HepG2 (cell line): Measurements from ENCODE around the gene RECQL5. TPM values are rescaled to one million over a fixed set of nuclear protein-coding genes. Genes with fewer than 3 reads are reported as not detected.

ENCODE experiments used
- ATAC-seq: fragments of 200-7000 bp; cut with Tn5 transposase; 3 replicates; pipeline ENCODE4 v1.9.1; 2020; ENCODE audit warnings: mild to moderate bottlenecking, moderate library complexity
- BruUV-seq: library from RNA; stranded (reverse); fragments of 400-500 nt; replicated peaks from 2 replicates; lab custom pipeline; 2021; lab: Mats Ljungman, UMichigan
- CTCF ChIA-PET: fragments of 300-600 bp; formaldehyde crosslinking; extraction: SDS; loops from one replicate; lab custom pipeline; 2021; ENCODE audit warnings: low total read pairs, inconsistent platforms, low intra/inter-chr PET ratio; lab: Yijun Ruan, JAX
- POLR2A ChIA-PET: fragments of 350-600 bp; sonication (Branson Sonifier 250); formaldehyde crosslinking; loops from one replicate; lab custom pipeline; 2020; ENCODE audit warnings: antibody characterized with exemption, inconsistent platforms; lab: Yijun Ruan, JAX
- DNase-seq: peaks from one replicate; pipeline ENCODE4 v3.0.0-alpha.2; 2015; ENCODE audit warnings: low spot score
- FAIRE-seq: peaks from 3 replicates; lab custom pipeline; 2011; peaks lifted over from hg19 to GRCh38; lab: Jason Lieb, UNC
- H2AFZ ChIP-seq: one replicate; pipeline ENCODE4 v1.6.1; 2011; ENCODE audit warnings: low read length, inconsistent platforms
- H3K27ac ChIP-seq: fragments of 300-600 bp; 3 replicates; pipeline ENCODE4 v1.8.0; 2011; ENCODE audit warnings: mixed run types, mild to moderate bottlenecking, mixed read lengths, low read length, inconsistent platforms; ENCODE audit not compliant: insufficient read depth; ENCODE audit errors: extremely low read length
- H3K27me3 ChIP-seq, 2 experiments: fragments of 200-600 bp in 1 of 2; 2 replicates in 1 of 2; 3 replicates in 1 of 2; pipeline versions ENCODE4 v1.6.0 to v1.8.0; 2011; ENCODE audit warnings: low read length in 2 of 2, mild to moderate bottlenecking in 2 of 2, moderate library complexity in 2 of 2, inconsistent platforms in 1 of 2; ENCODE audit not compliant: insufficient read depth in 2 of 2, control insufficient read depth in 1 of 2
- H3K36me3 ChIP-seq, 2 experiments: fragments of 200-600 bp in 1 of 2; replicated peaks in 1 of 2; 2 replicates in 1 of 2; 3 replicates in 1 of 2; pipeline versions ENCODE4 v1.5.1 to v1.8.0; 2011; ENCODE audit warnings: low read length in 2 of 2, inconsistent platforms in 1 of 2; ENCODE audit not compliant: insufficient read depth in 2 of 2, control insufficient read depth in 1 of 2
- H3K4me1 ChIP-seq: 2 replicates; pipeline ENCODE4 v1.5.1; 2012; ENCODE audit warnings: low read length, inconsistent platforms; ENCODE audit not compliant: insufficient read depth
- H3K4me2 ChIP-seq: 2 replicates; pipeline ENCODE4 v1.6.0; 2011; ENCODE audit warnings: low read depth, low read length, inconsistent platforms
- H3K4me3 ChIP-seq, 3 experiments: fragments of 200-600 bp in 1 of 3; sonication (generic), shearing (Covaris generic) in 1 of 3; replicated peaks in 1 of 3; 2 replicates each; pipeline ENCODE4 v1.5.1; 2011 to 2016; ENCODE audit warnings: low read length in 3 of 3, inconsistent platforms in 2 of 3, low read depth in 2 of 3, mild to moderate bottlenecking in 2 of 3, control low read depth in 1 of 3, mixed read lengths in 1 of 3; ENCODE audit not compliant: insufficient read depth in 1 of 3
- H3K79me2 ChIP-seq: one replicate; pipeline ENCODE4 v1.6.1; 2011; ENCODE audit warnings: low read length, inconsistent platforms; ENCODE audit not compliant: insufficient read depth
- H3K9ac ChIP-seq: 2 replicates; pipeline ENCODE4 v1.6.0; 2011; ENCODE audit warnings: mild to moderate bottlenecking, low read depth, low read length, inconsistent platforms; ENCODE audit not compliant: insufficient read depth
- H3K9me3 ChIP-seq: 2 replicates; pipeline ENCODE4 v1.5.1; 2012; ENCODE audit warnings: mild to moderate bottlenecking, low read length
- H4K20me1 ChIP-seq: 2 replicates; pipeline ENCODE4 v1.6.0; 2011; ENCODE audit warnings: inconsistent platforms, mild to moderate bottlenecking, low read length, moderate library complexity; ENCODE audit not compliant: insufficient read depth
- BCL6 ChIP-seq: IDR thresholded peaks from 2 replicates; pipeline ENCODE4 v1.6.1; 2016; ENCODE audit warnings: missing genetic modification reagents, missing compliant biosample characterization
- CEBPB ChIP-seq: IDR thresholded peaks from 2 replicates; pipeline ENCODE4 v1.6.1; 2011; ENCODE audit warnings: low read depth, low read length, improper control_type of control experiment, borderline replicate concordance
- DR1 ChIP-seq: sonication (generic); formaldehyde crosslinking; IDR thresholded peaks from 2 replicates; pipeline ENCODE4 v1.8.0; 2021; ENCODE audit warnings: mild to moderate bottlenecking, missing genetic modification reagents, inconsistent platforms
- EP300 ChIP-seq, 3 experiments: sonication (generic) in 1 of 3; formaldehyde crosslinking in 1 of 3; IDR thresholded peaks; 2 replicates each; pipeline versions ENCODE4 v1.5.1 to v1.6.1; 2011 to 2020; ENCODE audit warnings: low read depth in 2 of 3, low read length in 2 of 3, borderline replicate concordance in 1 of 3, improper control_type of control experiment in 1 of 3, mild to moderate bottlenecking in 1 of 3, missing genetic modification reagents in 1 of 3, moderate library complexity in 1 of 3
- FOXO1 ChIP-seq: sonication (generic); formaldehyde crosslinking; IDR thresholded peaks from 2 replicates; pipeline ENCODE4 v1.4.0; 2020; ENCODE audit warnings: missing genetic modification reagents
- MBNL3 ChIP-seq: fragments of 250-450 bp; sonication (Bioruptor Pico); conservative IDR thresholded peaks from 2 replicates; pipeline ENCODE4 v1.8.0; 2022; ENCODE audit warnings: mild to moderate bottlenecking, inconsistent platforms
- NFIB ChIP-seq: sonication (generic); formaldehyde crosslinking; IDR thresholded peaks from 2 replicates; pipeline ENCODE4 v1.9.0; 2021; ENCODE audit warnings: missing genetic modification reagents, mild to moderate bottlenecking, borderline replicate concordance
- RAD51 ChIP-seq: fragments of 450-650 bp; IDR thresholded peaks from 2 replicates; pipeline ENCODE4 v1.6.1; 2016; ENCODE audit warnings: borderline replicate concordance
- ZFP1 ChIP-seq: IDR thresholded peaks from 2 replicates; pipeline ENCODE4 v1.6.1; 2016
- ZNF713 ChIP-seq: sonication (generic); formaldehyde crosslinking; IDR thresholded peaks from 2 replicates; pipeline ENCODE4 v1.4.0; 2020; ENCODE audit warnings: mild to moderate bottlenecking, missing genetic modification reagents
- WGBS: methylation state at CpG from one replicate; pipeline ENCODE4 v1.1.6; 2017; ENCODE audit warnings: low lambda C conversion rate; 5-methylcytosine and 5-hydroxymethylcytosine counted together
- in situ Hi-C: cut with HindIII; loops from 2 replicates; pipeline ENCODE4 v1.10.0; 2017; ENCODE audit warnings: low pct_unique_long_range_greater_than_20kb; ENCODE audit not compliant: extremely low pct_ligation_motif_present
- intact Hi-C: fragments of 100-400 bp; cut with micrococcal nuclease; formaldehyde crosslinking; loops from one replicate; pipeline ENCODE4 v1.10.0; 2022; ENCODE audit not compliant: unreplicated experiment
- polyA plus RNA-seq, 8 experiments: library from polyadenylated mRNA; depleted of rRNA in 3 of 8; stranded (reverse) in 7 of 8; unstranded in 1 of 8; fragments of >200 nt; fragmentation: Illumina TruSeq in 4 of 8; extraction: Trizol in 4 of 8; gene quantifications; 2 replicates each; pipeline versions ENCODE4 v1.2.1 to v1.2.3, GENCODE V29; 2011 to 2016; ENCODE audit warnings: low read depth in 4 of 8, missing spikeins in 1 of 8, mixed read lengths in 1 of 8; ENCODE audit not compliant: insufficient read depth in 1 of 8
- total RNA-seq, 5 experiments: library from RNA; depleted of rRNA; stranded (reverse); fragments of >200 nt; fragmentation: Illumina TruSeq; extraction: Trizol; gene quantifications; 2 replicates each; pipeline ENCODE4 v1.2.3, GENCODE V29; 2016; ENCODE audit warnings: low read depth in 1 of 5
- TF ChIP-seq, protein P1 (sequence below): sonication (generic); formaldehyde crosslinking; IDR thresholded peaks from 2 replicates; pipeline ENCODE4 v1.4.0; 2020; ENCODE audit warnings: missing genetic modification reagents
- TF ChIP-seq, protein P2 (sequence below): sonication (generic); formaldehyde crosslinking; IDR thresholded peaks from 2 replicates; pipeline ENCODE4 v1.4.0; 2020; ENCODE audit warnings: missing genetic modification reagents, borderline replicate concordance

The RECQL5 gene
- total and polyA plus RNA-seq, 2 of the 13 experiments (the other 11 are each of a cell fraction or from before 2014, with no cell fraction given): 27.7 to 32.0 TPM

DNA sequence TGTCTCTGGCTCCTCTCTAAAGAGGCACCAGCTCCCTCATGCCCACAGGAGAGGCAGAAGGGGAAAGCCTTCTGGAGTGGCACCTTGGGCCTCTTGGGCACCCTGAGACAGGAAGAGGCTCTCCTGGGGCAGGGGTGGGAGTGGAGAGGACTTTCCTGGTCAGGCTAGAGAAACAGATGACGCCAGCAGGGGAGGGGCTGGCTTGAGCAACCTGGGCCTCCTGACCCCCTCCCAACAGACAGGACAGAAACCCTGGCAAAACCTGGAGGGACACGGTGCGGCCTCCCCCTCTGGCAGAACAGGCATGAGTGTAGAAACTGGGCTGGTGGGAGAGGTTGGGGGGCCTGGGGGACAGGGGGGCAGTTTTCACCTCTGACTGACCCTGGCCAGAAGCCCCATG lies 27.6 kb downstream of the RECQL5 start:
- Histone ChIP-seq H3K9me3 (no peaks in the 10 kb centered on the region), H3K9ac (no peak overlapping the region), H3K4me3 (no peak overlapping the region), H3K27ac (no peak overlapping the region), H3K79me2 (no peaks in the 10 kb centered on the region), H3K36me3 (peaks cover 8 to 11% of the 10 kb centered on the region in 2 experiments), H2AFZ (no peak overlapping the region), H3K4me1 (0 out of 2 replicates have a peak, but pooled peaks cover under 1% of the 10 kb centered on the region), H3K4me2 (no peak overlapping the region), H3K27me3 (no peaks in the 10 kb centered on the region), H4K20me1 (no peaks in the 10 kb centered on the region; the same call in 1 of the 2 replicates)
- WGBS: 92% methylated on average over 3 of the region's 3 CpGs
- ChIA-PET CTCF (no interaction called here), POLR2A (no interaction called here)
- no peak for ATAC-seq
- no peak for DNase-seq
- intact Hi-C loops (no loop called here), in situ Hi-C loops (no loop called here)
- BruUV-seq: no TSS peak
- TF ChIP-seq, protein P1, sequence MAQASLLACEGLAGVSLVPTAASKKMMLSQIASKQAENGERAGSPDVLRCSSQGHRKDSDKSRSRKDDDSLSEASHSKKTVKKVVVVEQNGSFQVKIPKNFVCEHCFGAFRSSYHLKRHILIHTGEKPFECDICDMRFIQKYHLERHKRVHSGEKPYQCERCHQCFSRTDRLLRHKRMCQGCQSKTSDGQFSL (CRISPR knock-in tag): no peak
- no peak for TF ChIP-seq ZFP1 (CRISPR knock-in tag)
- no peak for TF ChIP-seq RAD51
- TF ChIP-seq EP300 (IDR thresholded peaks at IDR 0.05; ENCODE audit: low read depth in 2 of 2, low read length in 2 of 2): no peak
- no peak for TF ChIP-seq EP300 (CRISPR knock-in tag; IDR thresholded peaks at IDR 0.05; ENCODE audit: borderline replicate concordance)
- TF ChIP-seq BCL6 (CRISPR knock-in tag): no peak
- no peak for TF ChIP-seq CEBPB
- TF ChIP-seq FOXO1 (CRISPR knock-in tag): no peak
- no peak for TF ChIP-seq MBNL3
- TF ChIP-seq, protein P2, sequence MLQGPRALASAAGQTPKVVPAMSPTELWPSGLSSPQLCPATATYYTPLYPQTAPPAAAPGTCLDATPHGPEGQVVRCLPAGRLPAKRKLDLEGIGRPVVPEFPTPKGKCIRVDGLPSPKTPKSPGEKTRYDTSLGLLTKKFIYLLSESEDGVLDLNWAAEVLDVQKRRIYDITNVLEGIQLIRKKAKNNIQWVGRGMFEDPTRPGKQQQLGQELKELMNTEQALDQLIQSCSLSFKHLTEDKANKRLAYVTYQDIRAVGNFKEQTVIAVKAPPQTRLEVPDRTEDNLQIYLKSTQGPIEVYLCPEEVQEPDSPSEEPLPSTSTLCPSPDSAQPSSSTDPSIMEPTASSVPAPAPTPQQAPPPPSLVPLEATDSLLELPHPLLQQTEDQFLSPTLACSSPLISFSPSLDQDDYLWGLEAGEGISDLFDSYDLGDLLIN (CRISPR knock-in tag): no peak
- no peak for TF ChIP-seq NFIB (CRISPR knock-in tag)
- no peak for TF ChIP-seq ZNF713 (CRISPR knock-in tag)
- TF ChIP-seq DR1 (CRISPR knock-in tag): no peak
- no peak for FAIRE-seq
